Keratinocyte (primary cell): ENCODE results near the gene SPRED2. TPM values are rescaled to one million over a fixed set of nuclear protein-coding genes. Genes with fewer than 3 reads are reported as not detected.

ENCODE experiments used
- DNase-seq: peaks from one replicate; pipeline ENCODE4 v3.0.0-alpha.2; 2011; ENCODE audit warnings: low read depth, missing footprints, low spot score
- FAIRE-seq: peaks from 2 replicates; lab custom pipeline; 2011; peaks lifted over from hg19 to GRCh38; lab: Jason Lieb, UNC
- H2AFZ ChIP-seq: 2 replicates; pipeline ENCODE4 v1.6.0; 2012; ENCODE audit warnings: low read length, control low read depth, inconsistent platforms; ENCODE audit not compliant: control insufficient read depth
- H3K27ac ChIP-seq: 2 replicates; pipeline ENCODE4 v1.5.1; 2011; ENCODE audit warnings: low read length; ENCODE audit not compliant: control insufficient read depth, insufficient read depth
- H3K27me3 ChIP-seq: 3 replicates; pipeline ENCODE4 v1.6.0; 2011; ENCODE audit warnings: low read length; ENCODE audit not compliant: control insufficient read depth, insufficient read depth; ENCODE audit errors: extremely low read depth
- H3K36me3 ChIP-seq, 2 experiments: 2 replicates in 1 of 2; 3 replicates in 1 of 2; pipeline ENCODE4 v1.5.1; 2011; ENCODE audit warnings: low read length in 2 of 2, mild to moderate bottlenecking in 1 of 2; ENCODE audit not compliant: control insufficient read depth in 2 of 2, insufficient read depth in 2 of 2; ENCODE audit errors: extremely low read depth in 1 of 2
- H3K4me1 ChIP-seq: 3 replicates; pipeline ENCODE4 v1.5.1; 2011; ENCODE audit warnings: low read length; ENCODE audit not compliant: control insufficient read depth, insufficient read depth; ENCODE audit errors: extremely low read depth
- H3K4me2 ChIP-seq: 3 replicates; pipeline ENCODE4 v1.6.0; 2011; ENCODE audit warnings: low read depth, low read length; ENCODE audit not compliant: control insufficient read depth, insufficient read depth; ENCODE audit errors: extremely low read depth
- H3K4me3 ChIP-seq, 3 experiments: fragments of 200-600 bp in 1 of 3; sonication (generic) in 1 of 3; 2 replicates in 2 of 3; 3 replicates in 1 of 3; pipeline ENCODE4 v1.5.1; 2011 to 2016; ENCODE audit warnings: low read length in 3 of 3, mild to moderate bottlenecking in 3 of 3, control low read depth in 2 of 3, inconsistent platforms in 1 of 3, low read depth in 1 of 3, mixed read lengths in 1 of 3, mixed run types in 1 of 3, moderate library complexity in 1 of 3; ENCODE audit not compliant: control insufficient read depth in 2 of 3, insufficient read depth in 2 of 3; ENCODE audit errors: extremely low read depth in 1 of 3
- H3K79me2 ChIP-seq: 2 replicates; pipeline ENCODE4 v1.6.0; 2012; ENCODE audit warnings: low read length; ENCODE audit not compliant: control insufficient read depth, insufficient read depth
- H3K9ac ChIP-seq: 3 replicates; pipeline ENCODE4 v1.6.0; 2011; ENCODE audit warnings: low read length; ENCODE audit not compliant: control insufficient read depth, insufficient read depth; ENCODE audit errors: extremely low read depth
- H3K9me1 ChIP-seq: 3 replicates; pipeline ENCODE4 v1.6.0; 2011; ENCODE audit warnings: low read length; ENCODE audit not compliant: control insufficient read depth, insufficient read depth; ENCODE audit errors: extremely low read depth
- H3K9me3 ChIP-seq: 2 replicates; pipeline ENCODE4 v1.5.1; 2012; ENCODE audit warnings: low read depth, low read length; ENCODE audit not compliant: control insufficient read depth
- H4K20me1 ChIP-seq: 3 replicates; pipeline ENCODE4 v1.6.0; 2011; ENCODE audit warnings: low read length; ENCODE audit not compliant: control insufficient read depth, insufficient read depth; ENCODE audit errors: extremely low read depth
- EZH2 ChIP-seq: IDR thresholded peaks from one replicate; pipeline ENCODE4 v1.6.1; 2012; ENCODE audit warnings: inconsistent platforms, mild to moderate bottlenecking, low read length, moderate library complexity
- dilution Hi-C: fragments of 300-500 bp; cut with MboI; formaldehyde crosslinking; loops from one replicate; pipeline ENCODE4 v1.7.0; 2020; ENCODE audit warnings: low sequenced_read_pairs; ENCODE audit not compliant: extremely low pct_ligation_motif_present
- polyA plus RNA-seq, 5 experiments: library from polyadenylated mRNA; depleted of rRNA in 3 of 5; stranded (reverse) in 3 of 5; stranded (forward) in 1 of 5; unstranded in 1 of 5; fragments of >200 nt; gene quantifications; 1 replicate in 1 of 5; 2 replicates in 3 of 5; 3 replicates in 1 of 5; pipeline versions ENCODE4 v1.2.1 to v1.2.3, GENCODE V29; 2011 to 2012; ENCODE audit warnings: missing spikeins in 2 of 5, low read depth in 1 of 5, low replicate concordance in 1 of 5
- TF ChIP-seq, protein P1 (sequence below), 3 experiments: IDR thresholded peaks in 1 of 3; conservative IDR thresholded peaks in 1 of 3; optimal IDR thresholded peaks in 1 of 3; 2 replicates in 2 of 3; 3 replicates in 1 of 3; pipeline versions ENCODE3 to v1.5.1; 2011; ENCODE audit warnings: low read length in 3 of 3, mild to moderate bottlenecking in 3 of 3, moderate library complexity in 2 of 3, control low read depth in 1 of 3, inconsistent platforms in 1 of 3; ENCODE audit not compliant: insufficient read depth in 2 of 3; ENCODE audit errors: extremely low read depth in 1 of 3

SPRED2 gene
- polyA plus RNA-seq, 1 donor (not counting 4 experiments of a cell fraction or from before 2014, with no cell fraction given), result 26.8 TPM

DNA sequence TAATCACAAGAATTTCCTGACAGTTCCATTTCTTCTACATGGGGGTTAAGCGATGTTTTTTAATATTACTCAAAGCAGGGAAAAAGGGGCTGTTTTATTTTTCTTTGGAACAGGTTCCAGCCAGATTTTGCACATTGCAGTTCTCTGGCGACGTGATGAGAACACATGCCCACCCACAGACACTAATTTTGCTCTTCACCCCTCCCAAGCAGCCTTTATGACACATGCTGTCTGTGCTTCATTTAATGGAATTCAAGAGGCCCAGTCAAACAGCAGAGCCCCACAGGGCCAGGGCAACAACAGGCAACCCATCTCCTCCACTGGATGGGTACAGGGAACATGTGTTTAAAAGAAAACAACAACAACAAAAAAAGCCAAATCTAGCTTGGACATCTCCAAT, 70.8 kb downstream of the SPRED2 start:
- DNase-seq (no peak), FAIRE-seq (no peak)
- Histone ChIP-seq H3K27me3 (no peaks in the 10 kb centered on the region), H3K9ac (no peak overlapping the region), H3K27ac (no peak overlapping the region), H4K20me1 (peaks cover 6% of the 10 kb centered on the region), H3K4me3 (no peak overlapping the region), H3K36me3 (no peaks in the 10 kb centered on the region), H3K79me2 (peaks cover 93% of the 10 kb centered on the region), H3K4me2 (no peak overlapping the region), H3K9me3 (no peaks in the 10 kb centered on the region), H3K4me1 (peaks cover 18% of the 10 kb centered on the region), H2AFZ (no peak overlapping the region), H3K9me1 (no peaks in the 10 kb centered on the region)
- dilution Hi-C loops, result no loop called here
- no peak for TF ChIP-seq EZH2
- TF ChIP-seq, protein P1, sequence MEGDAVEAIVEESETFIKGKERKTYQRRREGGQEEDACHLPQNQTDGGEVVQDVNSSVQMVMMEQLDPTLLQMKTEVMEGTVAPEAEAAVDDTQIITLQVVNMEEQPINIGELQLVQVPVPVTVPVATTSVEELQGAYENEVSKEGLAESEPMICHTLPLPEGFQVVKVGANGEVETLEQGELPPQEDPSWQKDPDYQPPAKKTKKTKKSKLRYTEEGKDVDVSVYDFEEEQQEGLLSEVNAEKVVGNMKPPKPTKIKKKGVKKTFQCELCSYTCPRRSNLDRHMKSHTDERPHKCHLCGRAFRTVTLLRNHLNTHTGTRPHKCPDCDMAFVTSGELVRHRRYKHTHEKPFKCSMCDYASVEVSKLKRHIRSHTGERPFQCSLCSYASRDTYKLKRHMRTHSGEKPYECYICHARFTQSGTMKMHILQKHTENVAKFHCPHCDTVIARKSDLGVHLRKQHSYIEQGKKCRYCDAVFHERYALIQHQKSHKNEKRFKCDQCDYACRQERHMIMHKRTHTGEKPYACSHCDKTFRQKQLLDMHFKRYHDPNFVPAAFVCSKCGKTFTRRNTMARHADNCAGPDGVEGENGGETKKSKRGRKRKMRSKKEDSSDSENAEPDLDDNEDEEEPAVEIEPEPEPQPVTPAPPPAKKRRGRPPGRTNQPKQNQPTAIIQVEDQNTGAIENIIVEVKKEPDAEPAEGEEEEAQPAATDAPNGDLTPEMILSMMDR (optimal IDR thresholded peaks at IDR 0.05 in 1 of 3, IDR thresholded peaks at IDR 0.05 in 1 of 3, conservative IDR thresholded peaks at IDR 0.05 in 1 of 3; ENCODE audit: extremely low read depth in 1 of 3, insufficient read depth in 2 of 3, low read length in 3 of 3), result no peak

DNA sequence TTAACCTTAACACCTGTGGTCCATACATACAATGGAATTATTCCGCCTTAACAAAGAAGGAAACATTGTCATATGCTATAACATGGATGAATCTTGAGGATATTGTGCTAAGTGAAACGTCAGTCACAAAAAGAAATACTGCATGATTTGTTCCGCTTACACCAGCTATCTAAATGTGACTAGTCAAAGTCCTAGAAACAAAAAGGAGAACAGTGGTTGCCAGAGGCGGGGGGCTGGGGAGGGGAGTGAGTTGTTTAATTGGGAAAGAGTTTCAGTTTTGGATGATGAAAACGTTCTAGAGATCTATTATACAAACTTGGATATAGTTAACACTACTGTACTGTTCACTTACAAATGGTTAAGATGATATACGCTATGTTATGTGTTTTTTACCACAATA, 72.0 kb downstream of the SPRED2 start:
- Histone ChIP-seq H3K36me3 (no peaks in the 10 kb centered on the region), H2AFZ (no peak overlapping the region), H3K4me3 (no peak overlapping the region), H3K4me1 (peaks cover 13% of the 10 kb centered on the region), H4K20me1 (peaks cover 1% of the 10 kb centered on the region), H3K79me2 (peaks cover 93% of the 10 kb centered on the region), H3K27me3 (no peaks in the 10 kb centered on the region), H3K9ac (no peak overlapping the region), H3K4me2 (no peak overlapping the region), H3K9me1 (peaks cover 4% of the 10 kb centered on the region), H3K27ac (no peak overlapping the region), H3K9me3 (no peaks in the 10 kb centered on the region)
- dilution Hi-C loops, result no loop called here
- TF ChIP-seq, protein P1 (optimal IDR thresholded peaks at IDR 0.05 in 1 of 3, IDR thresholded peaks at IDR 0.05 in 1 of 3, conservative IDR thresholded peaks at IDR 0.05 in 1 of 3; ENCODE audit: extremely low read depth in 1 of 3, insufficient read depth in 2 of 3, low read length in 3 of 3), result no peak
- TF ChIP-seq EZH2, result no peak
- DNase-seq, result no peak
- no peak for FAIRE-seq
